GM21786 (cell line): ENCODE results near the gene ANP32A.
A peak's percentile ranks its signal among the peaks of the same experiment; 100 is the strongest.

ENCODE experiments used
- ATAC-seq: cut with Tn5 transposase; IDR thresholded peaks from one replicate; pipeline ENCODE4 v1.9.1; 2021; ENCODE audit not compliant: unreplicated experiment

Gene ANP32A

DNA sequence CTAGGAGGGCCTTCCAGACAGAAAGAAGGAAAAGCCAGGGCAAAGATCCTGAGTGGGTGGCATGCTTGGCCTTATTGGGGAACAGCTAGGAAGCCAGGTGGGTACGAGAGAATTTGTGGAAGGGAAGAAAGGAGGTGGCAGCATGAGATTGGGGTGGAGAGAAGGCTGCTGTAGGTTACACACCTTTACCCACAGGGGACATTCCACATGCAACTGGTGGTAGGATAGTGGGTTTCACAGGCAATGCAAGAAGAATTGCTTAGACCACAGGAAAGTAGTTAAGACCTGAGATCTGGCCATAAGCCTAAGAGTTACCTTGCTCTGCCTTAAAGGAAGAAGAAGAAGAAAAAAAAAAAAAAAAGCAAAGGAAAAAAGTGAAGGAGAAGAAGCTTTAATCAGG lies 19.8 kb downstream of the ANP32A start:
- no peak for ATAC-seq

DNA sequence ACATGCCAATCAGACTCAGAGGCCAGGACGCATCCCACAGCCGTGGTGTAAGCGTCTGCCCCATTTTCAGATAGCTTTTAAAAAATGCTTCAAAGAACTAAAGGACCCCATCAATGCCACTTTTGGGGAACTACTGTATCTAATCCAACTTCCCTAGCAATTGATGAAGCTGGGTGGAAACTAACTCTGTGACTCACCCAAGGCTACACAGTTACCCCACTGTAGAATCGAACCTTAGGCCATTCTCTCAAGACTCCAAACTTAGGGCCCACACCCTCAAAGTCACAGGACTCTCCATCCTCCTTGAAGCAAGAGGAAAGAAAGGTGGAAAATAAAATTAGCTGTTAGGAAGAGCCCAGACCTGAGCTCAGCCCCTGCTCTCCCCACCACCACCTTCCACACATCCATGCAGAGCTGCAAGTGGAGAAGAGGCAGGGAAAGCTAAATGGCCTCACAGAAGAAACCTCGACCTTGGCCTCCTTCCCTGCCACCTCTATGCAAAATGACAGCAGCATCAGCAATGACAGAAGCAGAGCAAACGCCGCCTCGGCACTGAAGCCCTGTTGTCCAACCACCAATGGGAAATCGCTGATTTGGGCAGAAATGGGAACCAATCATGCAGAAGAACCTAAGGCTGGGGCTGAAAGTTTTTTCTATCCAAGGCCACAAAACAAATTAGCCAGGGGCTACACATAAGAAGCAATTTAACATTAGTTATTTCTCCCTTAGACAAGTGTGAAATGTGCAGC lies 22.2 kb downstream of the ANP32A start:
- no peak for ATAC-seq

DNA sequence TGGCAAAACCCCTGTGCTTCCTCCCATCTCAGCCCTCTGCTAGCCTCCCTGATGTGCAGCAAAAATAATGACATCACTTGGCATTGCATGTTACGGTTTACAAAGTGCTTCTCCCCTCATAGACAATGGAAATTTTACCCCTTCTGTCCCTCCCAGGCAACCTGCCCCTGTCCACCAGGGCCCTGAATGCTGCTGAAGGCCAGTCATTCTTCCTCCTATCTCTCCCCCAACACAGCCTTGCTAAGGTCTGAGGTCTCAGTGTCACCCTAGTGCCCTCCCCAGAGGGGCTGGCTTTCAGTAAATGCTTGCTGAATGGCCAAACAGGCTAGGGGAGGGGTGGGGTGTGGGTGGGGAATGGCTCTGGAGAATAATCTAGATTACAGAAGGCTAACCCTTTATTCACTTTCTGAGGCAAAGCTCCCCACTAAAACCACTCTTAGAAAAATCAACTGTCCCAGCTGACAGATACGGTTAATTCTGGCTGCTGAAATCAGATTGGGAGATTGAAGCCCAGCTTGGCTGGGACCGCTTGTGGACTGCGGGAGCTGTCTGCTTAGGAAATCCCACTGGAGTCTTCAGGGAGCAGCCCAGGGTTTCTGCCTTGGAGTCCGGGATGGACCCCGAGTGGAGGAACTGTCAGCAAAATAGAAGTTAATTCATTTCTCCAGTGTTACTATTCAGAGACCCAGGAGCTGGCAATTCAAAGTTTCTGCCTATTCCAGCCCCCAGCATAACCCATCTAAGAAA lies 22.9 kb downstream of the ANP32A start:
- no peak for ATAC-seq

DNA sequence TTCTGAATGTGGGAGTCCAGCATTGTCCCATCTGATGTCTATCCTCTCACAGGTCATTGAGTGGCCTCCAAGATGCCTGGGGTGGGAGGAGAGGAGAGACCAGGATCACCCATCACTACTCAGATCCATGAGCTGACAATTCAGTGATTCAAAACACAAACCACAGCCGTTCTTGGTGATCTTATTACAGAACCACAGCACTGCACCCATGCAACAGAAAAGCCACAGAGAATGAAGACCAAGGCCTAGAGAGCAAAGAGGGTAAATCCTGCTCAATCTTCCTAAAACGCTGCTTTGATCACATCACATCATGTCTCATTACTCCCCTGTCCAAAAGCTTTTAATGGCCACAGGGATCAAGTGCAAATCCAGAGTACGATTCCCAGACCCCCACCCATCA lies 23.5 kb downstream of the ANP32A start:
- ATAC-seq: no peak

DNA sequence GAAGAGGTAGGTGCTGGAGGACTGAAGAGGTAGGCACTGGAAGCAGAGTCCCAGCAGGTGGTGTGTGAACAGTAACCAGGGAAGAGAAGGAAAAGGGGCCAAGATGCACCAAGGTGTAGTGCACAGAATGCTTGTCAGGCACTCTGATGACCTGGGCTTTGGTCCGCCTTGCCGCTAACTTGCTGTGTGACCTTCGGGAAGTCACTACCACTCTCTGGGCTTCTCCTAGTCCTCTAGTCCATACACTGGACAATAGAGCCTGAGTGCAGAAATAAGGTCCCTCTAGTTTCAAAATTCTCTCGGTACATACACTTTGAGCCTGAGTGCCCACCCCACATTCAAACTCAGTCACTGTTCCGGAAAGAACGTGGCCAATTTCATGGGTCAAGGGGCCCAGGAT lies 24.1 kb downstream of the ANP32A start:
- ATAC-seq: no peak

DNA sequence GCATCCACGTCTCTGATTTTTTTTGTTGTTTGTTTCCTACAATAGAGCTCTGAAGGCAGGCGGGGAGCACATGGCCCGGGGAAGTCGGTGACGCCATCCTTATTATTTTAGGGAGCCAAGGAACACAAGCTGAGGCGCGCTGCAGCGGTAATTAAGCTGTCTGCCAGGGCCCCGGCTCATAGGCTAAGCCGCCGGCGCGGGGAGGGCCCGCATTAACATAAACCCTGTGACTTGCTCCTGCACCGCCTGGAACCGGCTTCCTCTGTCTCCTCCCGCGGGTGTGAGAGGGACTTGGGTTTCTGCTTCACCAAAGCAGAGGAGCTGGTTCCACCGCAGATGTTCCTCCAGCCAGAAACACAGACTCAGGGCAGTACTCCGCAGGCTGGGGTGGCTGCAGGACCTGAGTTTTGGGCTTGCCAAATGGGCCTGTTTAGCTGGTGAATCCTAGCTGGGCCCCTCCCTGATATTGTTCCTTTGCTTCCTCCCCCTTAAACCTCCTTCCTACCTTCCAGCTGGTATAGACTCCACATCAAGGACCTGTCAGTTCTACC lies 25.3 kb downstream of the ANP32A start:
- ATAC-seq: peak; percentile 62

DNA sequence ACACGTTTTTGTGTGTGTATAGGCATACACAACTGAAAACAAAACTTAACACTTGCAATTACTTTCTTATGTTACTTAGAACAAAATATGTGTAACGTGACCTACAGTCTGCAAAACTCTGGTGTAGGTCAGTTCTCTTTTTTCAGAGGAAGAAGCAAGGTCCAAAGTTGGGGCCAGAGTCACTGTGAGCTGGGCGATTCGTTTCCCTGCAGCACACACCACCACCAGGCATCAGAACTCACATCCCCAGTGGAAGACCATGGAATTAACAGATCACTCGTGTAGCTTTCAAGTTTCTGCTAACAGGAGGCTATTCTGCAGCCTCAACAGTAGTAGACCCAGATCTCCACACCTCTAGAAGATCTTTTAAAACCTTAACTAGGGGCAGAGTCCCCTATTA lies 25.8 kb downstream of the ANP32A start:
- ATAC-seq: no peak

DNA sequence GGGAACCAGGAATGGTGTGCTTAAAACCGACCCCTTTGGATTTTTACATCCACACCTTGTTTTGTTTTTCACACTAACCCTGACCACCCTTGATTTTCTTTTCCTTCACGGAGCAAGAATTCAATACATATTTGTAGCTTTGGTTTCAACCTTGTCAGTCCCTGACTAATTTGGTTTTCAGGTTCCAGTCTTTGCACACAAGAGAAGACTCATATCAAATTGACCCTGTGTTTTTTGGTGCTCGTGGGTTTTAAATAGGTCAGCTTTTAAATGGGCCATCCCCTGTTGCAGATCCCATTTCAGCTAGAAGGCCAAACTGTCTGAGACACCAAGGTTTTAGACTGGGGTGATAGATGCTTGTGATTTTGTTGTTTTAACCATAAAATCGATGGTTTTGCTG lies 26.4 kb downstream of the ANP32A start:
- no peak for ATAC-seq

DNA sequence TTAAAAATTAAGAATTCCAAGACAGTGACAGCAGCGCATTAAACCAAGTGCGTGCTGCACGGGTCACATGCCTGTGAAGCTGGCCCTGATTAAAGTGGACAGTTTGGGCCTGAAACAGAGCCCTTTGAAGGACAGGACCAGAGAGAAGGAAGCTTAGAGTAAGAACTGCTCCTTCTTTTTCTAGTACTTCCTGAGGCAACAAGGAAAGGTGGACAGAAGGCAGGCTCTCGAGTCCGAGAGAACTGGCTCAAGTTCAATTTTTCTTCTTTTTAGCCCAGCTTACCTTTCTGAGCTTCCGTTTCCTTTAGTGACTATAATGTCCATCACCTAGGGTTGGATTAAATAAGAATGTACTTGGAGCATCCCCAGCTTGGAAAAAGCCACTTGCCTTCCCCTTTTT lies 26.9 kb downstream of the ANP32A start:
- no peak for ATAC-seq

DNA sequence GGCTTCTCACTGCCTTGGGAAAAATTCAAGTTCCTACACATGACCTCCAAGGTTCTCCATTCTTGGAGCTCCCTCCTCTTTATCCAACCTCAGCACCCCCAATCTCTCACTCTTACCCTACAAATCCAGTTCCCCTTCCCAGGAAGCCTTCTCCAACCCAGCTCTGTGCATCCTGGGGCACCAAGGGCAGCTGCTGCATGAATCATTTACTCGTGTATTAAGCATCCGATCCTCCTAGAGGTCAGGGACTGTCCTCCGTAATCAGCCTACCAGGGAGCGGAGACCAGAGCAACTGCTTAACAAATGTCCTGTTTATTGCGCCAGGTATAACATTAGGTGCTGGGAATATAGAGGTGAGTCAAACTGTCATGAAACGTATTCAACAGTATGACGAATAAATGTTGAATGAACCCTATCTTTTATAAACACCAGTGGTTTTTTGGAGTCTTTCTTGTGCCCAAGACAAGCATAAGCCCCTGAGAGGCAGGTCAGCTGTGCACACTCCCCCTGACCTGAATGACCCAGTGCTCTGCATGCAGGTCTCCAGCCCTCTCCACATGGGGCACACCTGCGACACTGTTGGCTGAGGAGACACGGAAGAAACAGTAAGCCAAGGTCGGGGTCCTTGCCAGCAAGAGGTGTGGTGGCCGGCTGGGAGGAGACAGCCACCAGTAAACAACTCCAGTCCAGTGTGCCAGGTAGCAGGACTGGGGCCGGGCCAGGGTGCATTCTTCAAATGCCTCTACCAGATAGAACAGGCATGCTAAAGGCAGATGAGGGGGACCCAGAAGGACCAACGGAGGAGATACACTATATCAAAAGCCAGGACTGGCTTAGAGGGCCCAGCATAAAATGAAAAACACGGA lies 27.6 kb downstream of the ANP32A start:
- no peak for ATAC-seq

DNA sequence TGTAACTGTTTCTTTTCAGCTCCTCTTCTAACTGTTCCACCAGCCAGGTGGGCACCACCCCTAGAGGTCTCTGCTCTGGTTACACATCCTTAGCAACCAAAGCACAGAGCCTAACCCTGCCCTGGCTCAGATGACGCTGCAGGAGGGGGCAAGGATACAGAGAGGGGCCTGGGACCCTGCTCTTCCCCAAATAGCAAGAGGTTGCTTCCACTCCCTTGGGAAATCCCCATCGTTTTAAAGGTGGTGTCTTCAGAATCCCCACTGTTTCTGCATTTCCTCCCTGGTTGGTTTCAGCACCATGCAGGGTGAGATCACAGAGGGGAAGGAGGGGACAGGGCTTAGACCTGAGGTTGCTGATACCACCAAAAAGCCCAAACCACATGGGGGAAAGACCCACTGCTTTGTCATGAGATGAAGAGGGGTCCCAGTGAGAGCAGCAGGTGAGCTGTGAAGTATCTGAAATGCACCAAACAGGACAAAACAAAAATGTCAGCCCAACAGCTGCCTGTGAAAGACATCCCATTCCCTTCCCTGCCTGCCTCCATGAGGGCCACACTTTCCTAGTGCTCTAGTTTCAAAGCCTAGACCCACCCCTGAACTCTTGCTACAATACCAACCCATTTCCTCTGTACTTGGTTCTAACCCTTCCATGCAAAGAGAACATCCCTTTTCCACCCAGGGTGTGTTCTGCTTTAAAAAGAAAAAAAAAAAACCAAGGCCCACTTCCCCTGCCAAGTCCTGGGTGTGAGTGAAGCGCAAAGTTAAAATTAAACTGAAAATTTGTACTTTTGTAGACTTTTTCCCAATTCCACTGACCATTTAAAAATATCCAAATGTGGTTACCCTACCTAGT lies 29.0 kb downstream of the ANP32A start:
- peak; percentile 52 for ATAC-seq

DNA sequence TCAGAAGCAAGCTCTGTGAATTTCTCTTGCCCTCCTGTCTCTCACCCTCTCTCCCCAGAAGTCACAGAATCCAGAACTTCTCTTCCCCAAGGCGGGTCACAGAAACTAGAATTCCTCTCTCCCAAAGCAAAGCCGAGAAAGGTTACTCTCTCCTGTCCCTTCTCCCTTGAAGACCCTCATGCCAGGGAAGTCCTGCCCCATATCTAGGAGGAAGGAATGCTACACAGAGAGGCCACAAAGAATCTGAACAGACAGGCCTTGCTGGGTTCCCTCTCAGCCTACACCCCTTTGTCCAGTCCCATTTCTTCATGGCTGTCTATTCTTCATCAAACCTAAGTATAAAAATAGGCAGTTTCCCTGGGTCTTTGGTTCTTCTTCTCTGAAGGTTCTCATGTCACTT lies 29.8 kb downstream of the ANP32A start:
- no peak for ATAC-seq

DNA sequence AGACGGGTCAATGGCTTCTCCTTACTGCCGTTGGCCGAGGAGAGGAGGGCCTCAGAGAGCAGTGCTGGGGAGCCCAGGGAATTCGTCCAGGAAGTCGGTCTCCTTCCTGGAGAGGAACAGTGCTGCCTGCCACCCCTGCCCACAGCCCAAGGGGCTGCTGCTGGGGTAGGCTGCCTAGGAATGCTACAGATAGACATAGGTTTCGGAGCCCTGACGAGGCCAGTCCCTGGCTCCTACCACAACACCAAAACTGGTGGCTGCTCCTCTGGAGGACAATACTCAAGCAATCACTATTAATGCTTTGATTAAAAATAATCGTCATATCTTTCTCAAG lies 30.5 kb downstream of the ANP32A start:
- no peak for ATAC-seq

DNA sequence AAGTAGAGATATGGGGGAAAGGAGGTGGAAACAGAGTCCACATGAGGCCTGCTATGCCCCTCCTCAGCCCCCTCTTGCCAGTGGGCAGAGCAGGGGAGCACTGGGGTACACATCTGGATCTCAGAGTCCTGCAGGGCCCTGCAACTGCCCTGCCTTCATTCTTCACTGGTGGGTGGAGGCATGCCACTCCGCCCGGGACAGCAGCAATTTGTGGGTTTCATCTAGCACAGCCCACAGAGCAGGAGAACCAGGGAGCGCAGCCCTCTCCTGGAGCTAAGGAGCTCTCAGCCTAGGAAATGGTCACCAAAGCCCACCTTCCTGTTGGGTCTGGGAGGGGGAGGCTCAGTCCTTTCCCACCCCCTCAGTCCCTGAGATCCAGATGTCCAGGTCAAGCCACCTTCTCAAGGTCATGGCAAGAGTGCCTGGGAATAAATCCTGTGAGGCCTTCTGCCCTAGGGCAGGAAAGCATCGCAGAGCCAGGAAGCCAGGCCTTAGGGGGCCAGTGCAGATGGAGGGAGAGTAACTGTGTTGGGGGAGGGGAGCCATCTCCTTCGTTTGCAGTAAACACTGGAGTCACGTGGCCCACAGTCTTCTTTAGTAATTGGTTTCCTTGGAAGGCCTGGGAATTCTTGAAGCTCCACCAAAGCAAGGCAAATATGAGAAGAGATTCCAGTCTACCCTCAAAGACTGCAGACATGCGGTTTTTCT lies 31.0 kb downstream of the ANP32A start:
- ATAC-seq: no peak

DNA sequence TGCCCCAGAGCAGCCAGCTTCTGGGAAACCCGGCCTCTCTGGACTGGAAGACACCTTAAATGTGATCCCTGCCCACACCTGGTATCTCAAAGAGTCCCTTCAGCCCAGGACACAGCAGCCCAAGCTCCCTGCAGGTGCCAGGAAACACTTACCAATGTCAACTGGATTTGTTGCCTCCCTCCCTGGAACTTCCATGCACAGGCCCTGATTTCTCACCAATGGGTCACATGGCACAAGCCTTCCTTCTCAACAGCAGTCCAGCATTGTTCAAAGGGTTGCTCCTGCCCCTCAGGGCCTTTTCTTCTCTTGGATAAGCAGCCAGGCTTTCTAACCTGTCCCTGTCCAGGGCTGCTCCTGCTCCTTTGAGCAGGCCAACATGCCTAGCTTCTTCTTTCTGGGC lies 31.6 kb downstream of the ANP32A start:
- no peak for ATAC-seq

DNA sequence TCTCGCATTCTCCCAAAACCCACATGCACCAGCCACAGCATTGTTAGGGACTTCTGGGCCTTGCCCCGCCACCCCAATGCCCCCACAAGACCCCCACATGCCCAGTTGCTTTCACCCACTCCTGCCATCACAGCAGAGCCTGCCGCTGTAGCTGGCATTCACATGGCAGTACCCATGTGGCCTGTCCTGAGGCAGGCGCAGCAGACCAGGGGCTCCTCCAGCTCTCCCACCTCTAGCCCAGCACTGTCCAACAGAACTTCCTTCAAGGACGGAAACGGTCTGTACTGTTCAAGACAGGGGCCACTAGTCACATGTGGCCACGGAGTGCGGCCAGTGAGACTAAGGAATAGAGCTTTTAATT lies 32.5 kb downstream of the ANP32A start:
- no peak for ATAC-seq

DNA sequence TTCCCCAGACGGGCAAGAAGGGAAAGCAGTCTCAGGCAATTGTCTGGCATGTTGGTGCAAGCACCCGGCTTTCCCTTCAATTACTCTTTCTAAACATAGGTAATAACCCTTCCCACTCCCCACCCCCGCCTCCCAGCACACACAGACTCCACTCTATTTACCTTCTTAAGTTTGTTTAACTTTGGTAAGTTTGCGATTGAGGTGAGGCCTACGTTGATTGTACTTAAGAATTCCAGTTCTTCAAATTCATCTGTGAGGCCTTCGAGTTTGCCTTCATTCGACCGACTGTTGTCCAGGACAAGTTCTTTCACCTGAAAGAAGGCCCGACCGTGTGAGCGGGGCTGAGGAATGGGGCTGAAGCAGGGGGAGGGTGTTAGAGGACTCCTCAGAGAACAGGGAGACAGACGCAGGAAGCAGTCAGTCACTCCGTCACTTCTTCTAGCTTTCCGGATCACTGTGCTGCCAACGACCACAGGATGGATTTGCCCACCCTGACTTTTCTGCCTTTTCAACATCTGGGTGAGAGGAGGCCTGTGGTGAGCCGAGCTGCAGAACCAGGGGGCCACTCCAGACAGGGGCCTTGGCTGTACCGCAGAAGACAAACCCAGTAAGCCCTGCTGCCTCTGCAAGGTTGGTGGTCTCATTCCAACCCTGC lies 33.0 kb downstream of the ANP32A start:
- ATAC-seq: no peak

DNA sequence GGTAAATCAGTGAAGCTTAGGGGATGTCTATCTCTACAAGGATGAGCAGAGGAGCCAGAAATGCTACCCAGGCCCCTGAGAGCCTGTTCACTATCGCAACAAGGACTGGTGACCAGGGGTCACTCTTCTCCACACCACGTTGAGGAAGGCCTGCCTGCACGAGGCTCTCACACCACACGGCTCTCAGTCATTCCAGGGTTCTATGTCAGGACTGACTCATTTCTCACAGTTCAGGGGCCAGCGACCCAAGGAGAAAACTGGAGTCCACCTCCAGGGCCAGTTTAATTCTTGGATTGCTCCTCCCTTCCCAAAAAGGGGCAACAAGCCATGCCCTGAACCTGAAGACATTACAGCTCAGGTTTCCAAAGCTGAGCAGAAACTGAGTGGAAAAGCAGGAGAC lies 33.9 kb downstream of the ANP32A start:
- ATAC-seq: no peak

DNA sequence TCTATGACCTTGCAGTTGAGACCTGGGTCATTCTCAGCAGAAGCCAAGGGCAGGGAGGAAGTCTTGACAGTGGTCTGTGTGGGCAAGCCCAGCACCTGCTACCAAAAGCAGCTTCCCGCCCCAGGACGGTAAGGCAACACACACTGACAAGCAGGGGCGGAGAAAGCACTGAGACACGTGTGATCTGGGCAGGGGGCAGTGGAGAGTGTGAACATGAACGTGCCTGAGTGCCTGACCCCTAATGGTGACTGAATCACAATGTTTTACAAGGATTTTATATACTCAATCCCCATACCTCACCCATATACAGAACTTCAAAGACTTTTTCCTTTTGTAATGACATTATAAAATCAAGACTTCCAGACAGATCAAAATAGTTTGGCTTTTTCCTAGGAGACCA lies 35.2 kb downstream of the ANP32A start:
- no peak for ATAC-seq

DNA sequence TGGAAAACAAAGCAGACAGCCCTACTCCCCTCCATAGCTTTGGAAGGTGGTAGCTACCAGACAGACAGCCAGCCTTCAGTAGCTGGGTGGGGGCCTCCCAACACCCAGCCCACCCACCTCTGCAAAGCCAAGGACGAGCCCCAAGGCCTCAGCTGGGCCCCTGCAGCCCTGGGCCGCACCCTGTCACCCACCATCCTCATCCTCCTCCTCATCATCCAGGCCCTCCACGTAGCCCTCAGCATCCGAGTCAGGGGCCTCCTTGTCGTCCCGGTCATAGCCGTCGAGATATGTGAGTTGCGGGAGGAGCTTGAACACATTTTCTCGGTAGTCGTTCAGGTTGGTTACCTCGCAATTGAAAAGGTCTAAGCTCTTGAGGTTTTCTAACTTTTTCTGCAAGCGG lies 36.5 kb downstream of the ANP32A start:
- ATAC-seq: no peak
